ENCODE measurements around the gene IL16.

GRCh38 chr15:81282911-81283310 is 86.2 kb downstream of the IL16 start:
- no peak for TF ChIP-seq CTCF (IDR thresholded peaks at IDR 0.05)
- no peak for TF ChIP-seq POLR2A (IDR thresholded peaks at IDR 0.05)
